Ramos (cell line): ENCODE data around the gene INF2.

Source experiments
- in situ Hi-C: fragments of 300-500 bp; cut with MboI; formaldehyde crosslinking; loops from one replicate; pipeline ENCODE4 v1.14.3; 2022; ENCODE audit warnings: low sequenced_read_pairs; ENCODE audit not compliant: unreplicated experiment

The INF2 gene

DNA sequence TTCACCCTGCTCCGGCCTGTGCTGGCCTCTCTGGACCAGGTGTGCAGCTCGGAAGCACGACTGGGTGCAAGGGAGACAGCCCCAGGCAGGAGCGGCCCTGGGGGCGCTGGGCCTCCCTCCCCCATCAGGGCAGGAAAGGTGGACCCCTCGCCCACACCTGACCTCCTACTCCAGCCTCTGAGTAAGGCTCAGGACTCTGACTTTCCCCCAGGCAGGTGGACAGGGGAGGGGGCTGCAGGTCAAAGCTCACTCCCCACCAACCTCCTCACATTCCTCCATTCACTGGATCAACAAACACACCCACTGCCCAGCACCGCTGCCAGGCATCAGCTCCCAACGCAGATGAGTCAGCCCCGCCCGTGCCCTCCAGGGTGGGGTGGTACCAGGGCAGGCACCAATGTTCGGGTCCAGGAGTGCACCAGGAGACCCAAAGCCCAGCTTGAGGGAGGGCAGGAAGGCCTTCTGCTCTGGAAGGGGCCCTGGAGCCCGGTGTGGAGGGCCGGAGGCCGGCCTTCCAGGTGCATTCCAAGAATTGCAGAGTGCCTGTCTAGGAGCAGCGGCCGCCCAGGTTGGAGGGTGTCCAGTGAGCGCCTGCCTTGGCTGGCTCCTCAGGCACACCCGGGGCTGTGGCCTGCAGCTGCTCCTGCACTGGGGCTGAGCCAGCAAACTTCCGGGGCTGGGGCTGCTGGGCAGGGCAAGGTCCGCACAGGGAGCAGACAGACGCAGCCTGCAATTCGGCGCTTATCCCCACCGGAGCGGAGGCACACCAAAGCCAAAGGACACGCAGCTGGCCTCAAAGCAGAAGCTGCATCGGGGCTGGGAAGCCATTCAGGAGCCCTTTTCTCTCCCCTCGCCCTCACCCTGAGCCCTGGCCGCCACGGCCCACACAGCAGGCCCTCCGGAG lies 1.6 kb upstream of the INF2 start:
- in situ Hi-C loops, result no loop called here

- in situ Hi-C loops, result no loop called here
Measured at GRCh38 chr14:104688505-104689108, 811 bp upstream of the INF2 start.

GRCh38 chr14:104689881-104690711 lies 678 bp downstream of the INF2 start:
- in situ Hi-C loops, result no loop called here

DNA sequence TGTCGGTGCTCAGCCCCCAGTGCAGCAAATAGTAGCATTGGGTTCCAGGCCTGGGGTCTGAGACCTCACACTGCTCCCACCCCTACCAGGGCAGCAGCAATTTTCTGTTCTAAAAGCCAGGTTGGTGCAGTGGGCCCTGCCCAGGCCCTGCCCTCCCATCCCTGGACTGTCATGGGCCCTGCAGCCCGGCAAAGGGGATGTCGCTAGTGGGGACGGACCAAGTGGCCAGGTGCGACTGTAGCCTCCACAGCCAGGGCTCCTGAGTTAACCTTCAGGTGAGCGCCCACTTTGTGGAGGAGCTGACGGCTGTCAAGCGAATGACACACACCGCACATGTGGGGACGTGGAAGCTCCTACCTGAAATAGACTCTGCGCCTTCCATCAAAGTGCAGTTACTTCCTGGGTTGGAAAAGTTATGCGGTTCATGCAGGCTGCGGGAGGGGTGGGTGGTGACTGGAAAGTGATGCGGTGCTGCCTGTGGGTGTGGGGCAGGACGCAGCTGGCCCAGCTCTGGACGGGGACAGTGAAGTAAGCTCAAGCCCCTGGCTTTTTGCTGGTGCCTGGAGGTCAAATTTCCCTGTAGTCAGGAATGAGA lies 1.5 kb downstream of the INF2 start:
- in situ Hi-C loops, result no loop called here

- in situ Hi-C loops, result no loop called here
Measured at GRCh38 chr14:104691546-104692260, 2.3 kb downstream of the INF2 start.

GRCh38 chr14:104692261-104692938 lies 3.0 kb downstream of the INF2 start:
- in situ Hi-C loops, result no loop called here

DNA sequence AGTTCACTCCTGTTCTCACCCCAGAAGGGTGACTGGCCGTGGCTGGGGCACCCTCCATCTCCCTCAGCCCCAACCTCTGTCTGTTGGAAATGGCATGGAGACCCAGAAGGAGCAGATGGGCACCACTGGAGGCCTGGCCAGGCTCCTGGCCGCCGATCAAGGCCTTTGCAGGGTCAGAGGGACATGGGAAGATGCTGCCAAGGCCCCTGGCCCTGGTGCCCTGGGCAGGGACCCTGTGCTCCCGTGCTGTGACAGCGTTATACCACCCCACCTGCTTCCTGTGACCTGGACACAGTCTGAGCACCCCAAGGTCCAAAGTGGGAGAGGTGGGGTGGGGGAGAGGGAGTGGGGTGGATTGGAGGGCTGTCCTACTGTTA lies 3.5 kb downstream of the INF2 start:
- in situ Hi-C loops, result no loop called here

DNA sequence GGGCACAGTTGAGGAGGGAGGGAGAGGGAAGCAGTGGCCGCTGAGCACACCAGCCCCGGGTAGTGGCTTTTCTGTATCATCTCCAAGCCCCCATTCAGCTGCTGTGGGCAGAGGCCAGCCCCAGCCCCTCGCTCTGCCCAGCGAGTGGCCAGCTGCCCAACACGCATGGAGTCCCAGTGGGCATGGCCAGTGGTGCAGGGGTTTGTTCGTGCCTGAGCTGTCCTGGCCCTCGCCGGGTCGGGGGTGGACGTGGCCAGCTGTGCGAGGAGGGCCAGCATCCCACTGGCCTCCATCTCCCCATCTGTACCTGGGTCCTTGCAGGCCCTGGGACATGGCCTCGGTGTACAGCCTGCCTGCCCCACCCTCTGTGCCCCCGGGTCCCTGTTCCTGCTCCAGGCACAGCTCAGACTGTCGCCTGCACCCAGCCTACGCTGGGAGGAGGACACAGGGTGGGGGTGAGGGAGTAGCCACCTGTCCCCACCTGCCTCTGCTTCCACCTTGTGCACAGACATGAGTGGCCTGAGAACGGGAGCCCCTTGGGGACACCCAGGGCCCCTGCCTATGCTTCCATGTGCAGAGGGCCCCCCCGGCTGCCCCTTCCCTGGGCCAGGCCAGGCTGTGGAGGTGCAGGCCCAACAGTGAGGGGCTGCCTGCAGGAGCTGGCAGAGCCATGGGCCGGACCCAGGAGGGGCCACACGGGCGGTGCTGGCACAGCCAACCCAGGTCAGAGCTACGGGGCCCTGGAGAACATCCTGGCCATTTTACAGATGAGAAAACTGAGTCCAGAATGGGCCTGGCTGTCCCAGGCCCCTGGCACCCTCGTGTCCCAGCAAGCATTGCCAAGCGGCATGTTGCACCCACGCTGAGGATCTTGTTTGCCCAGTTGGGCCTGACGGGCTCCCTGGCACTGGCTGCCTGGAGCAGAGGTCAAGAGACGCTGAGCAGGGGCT lies 4.3 kb downstream of the INF2 start:
- in situ Hi-C loops, result no loop called here

- in situ Hi-C loops, result no loop called here
Measured at GRCh38 chr14:104694475-104694950, 5.1 kb downstream of the INF2 start.

GRCh38 chr14:104694991-104695659 lies 5.7 kb downstream of the INF2 start:
- in situ Hi-C loops, result no loop called here

- in situ Hi-C loops, result no loop called here
Measured at GRCh38 chr14:104695660-104696000, 6.2 kb downstream of the INF2 start.

DNA sequence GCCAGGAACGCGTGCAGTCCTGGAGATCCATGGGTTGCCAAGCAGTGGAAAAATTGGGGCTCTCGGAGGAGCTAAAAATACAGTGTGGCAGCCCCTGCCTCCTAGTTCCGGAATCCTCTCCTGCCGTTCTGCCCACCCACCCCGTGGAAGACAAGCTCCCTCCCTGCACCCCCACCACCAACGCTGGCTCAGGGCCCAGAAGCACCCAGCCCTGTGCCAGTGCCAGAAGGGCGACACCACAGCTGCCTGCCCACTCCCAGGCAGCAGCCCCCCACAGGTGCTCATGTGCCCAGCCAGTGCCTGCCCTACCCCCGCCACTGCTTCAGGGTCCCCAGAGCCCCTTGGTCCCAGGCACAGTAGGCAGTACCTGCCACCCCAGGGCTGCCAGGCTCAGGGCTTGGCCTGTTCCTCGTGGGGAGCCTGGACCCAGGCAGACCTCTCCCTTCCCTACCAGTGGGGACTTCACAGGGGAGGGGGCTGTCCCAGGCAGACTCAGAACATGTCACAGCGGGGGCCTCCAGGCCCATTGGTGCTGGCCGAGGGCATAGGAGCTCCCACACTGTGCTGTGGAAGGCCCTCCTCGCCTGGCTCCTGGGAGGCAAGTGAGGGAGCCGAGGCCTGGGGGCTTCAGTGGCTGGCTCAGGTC lies 7.4 kb downstream of the INF2 start:
- in situ Hi-C loops, result no loop called here

DNA sequence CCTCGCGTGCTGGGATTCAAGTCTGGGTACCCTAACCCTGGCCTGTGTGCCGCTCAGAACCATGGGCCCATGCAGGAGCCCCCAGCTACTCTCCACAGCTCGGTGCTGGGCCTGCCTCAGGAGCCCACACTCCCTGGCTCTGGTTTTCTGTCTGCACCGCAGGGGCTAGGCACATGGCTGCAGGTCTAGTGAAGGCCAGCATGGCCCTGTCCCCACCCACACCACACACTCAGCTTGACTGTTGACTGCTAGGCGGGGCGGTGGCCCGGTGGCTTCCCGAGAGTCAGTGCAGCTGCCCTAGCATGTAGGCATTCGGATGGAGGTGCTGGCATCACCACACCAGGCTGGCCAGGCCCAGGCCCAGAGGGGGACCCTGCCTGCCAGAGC lies 7.9 kb downstream of the INF2 start:
- in situ Hi-C loops, result no loop called here

GRCh38 chr14:104697892-104698583 lies 8.6 kb downstream of the INF2 start:
- in situ Hi-C loops, result no loop called here

- in situ Hi-C loops, result no loop called here
Measured at GRCh38 chr14:104698688-104699425, 9.4 kb downstream of the INF2 start.

DNA sequence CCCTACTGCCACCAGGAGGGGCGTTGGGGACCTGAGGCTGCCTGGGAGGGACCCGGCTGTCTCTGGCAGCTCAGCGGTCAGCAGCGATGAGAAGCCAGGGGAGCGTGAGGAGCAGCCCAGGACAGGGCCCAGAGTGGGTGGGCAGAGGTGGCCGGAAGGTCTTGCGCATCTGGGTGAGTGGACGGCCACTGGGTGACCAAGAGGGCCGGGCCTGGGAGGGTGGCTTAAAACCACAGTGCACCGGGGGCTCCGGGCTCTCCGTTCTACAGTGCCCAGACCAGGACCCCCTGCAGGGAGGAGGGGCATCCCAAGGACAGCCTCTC lies 10.0 kb downstream of the INF2 start:
- in situ Hi-C loops, result no loop called here
